HCT116 (cell line): ENCODE measurements around the gene TIMM13. TPM values are rescaled to one million over a fixed set of nuclear protein-coding genes. Genes with fewer than 3 reads are reported as not detected.

Experiments
- ATAC-seq: fragments of 200-7000 bp; cut with Tn5 transposase; 2 replicates; pipeline ENCODE4 v1.9.1; 2020; ENCODE audit warnings: mild to moderate bottlenecking, moderate library complexity
- BruUV-seq: library from RNA; stranded (reverse); fragments of 400-500 nt; replicated peaks from 2 replicates; lab custom pipeline; 2021; lab: Mats Ljungman, UMichigan
- CTCF ChIA-PET: fragments of 300-600 bp; sonication (Branson Sonifier 250); formaldehyde crosslinking; loops from one replicate; lab custom pipeline; 2021; ENCODE audit warnings: antibody characterized with exemption; lab: Charles Lee
- POLR2A ChIA-PET: fragments of 300-600, 350-600 bp; sonication (Branson Sonifier 250); formaldehyde crosslinking; loops from one replicate; lab custom pipeline; 2021; ENCODE audit warnings: antibody characterized with exemption; lab: Charles Lee
- RAD21 ChIA-PET, 2 experiments: fragments of 300-600 bp; sonication (Branson Sonifier 250); formaldehyde crosslinking; loops; one replicate each; lab custom pipeline; 2023; ENCODE audit warnings: low total read pairs in 2 of 2; ENCODE audit not compliant: uncharacterized antibody in 2 of 2, unreplicated experiment in 2 of 2, low non-redundant PET in 1 of 2; lab: Charles Lee
- DNase-seq: peaks from one replicate; pipeline ENCODE4 v3.0.0-alpha.2; 2010; ENCODE audit warnings: low read depth, low spot score
- H2AFZ ChIP-seq: fragments of 200-600 bp; shearing (Covaris generic), sonication (generic); 2 replicates; pipeline ENCODE4 v1.6.1; 2017; ENCODE audit warnings: low read depth, mixed run types, mixed read lengths, antibody characterized with exemption, low read length; ENCODE audit not compliant: poor library complexity, severe bottlenecking
- H3K27ac ChIP-seq: 2 replicates; pipeline ENCODE4 v1.5.1; 2012; ENCODE audit warnings: low read depth, low read length
- H3K27me3 ChIP-seq: fragments of 200-600 bp; sonication (generic); 2 replicates; pipeline ENCODE4 v1.6.1; 2016; ENCODE audit warnings: mixed run types, low read length, mixed read lengths; ENCODE audit not compliant: insufficient read depth
- H3K36me3 ChIP-seq, 2 experiments: fragments of 200-500 bp in 1 of 2; fragments of 200-600 bp in 1 of 2; sonication (Bioruptor generic) in 1 of 2; sonication (generic) in 1 of 2; 2 replicates each; pipeline versions ENCODE4 v1.5.1 to v1.6.1; 2014 to 2016; ENCODE audit warnings: low read length in 2 of 2, inconsistent platforms in 1 of 2, mixed read lengths in 1 of 2, mixed run types in 1 of 2; ENCODE audit not compliant: insufficient read depth in 2 of 2, control insufficient read depth in 1 of 2
- H3K4me1 ChIP-seq, 2 experiments: fragments of 200-600 bp in 1 of 2; sonication (generic) in 1 of 2; 2 replicates each; pipeline versions ENCODE4 v1.5.1 to v1.6.1; 2012 to 2017; ENCODE audit warnings: low read length in 2 of 2, inconsistent platforms in 1 of 2, mild to moderate bottlenecking in 1 of 2, mixed read lengths in 1 of 2, mixed run types in 1 of 2, moderate library complexity in 1 of 2; ENCODE audit not compliant: insufficient read depth in 2 of 2, control insufficient read depth in 1 of 2
- H3K4me2 ChIP-seq: fragments of 200-600 bp; sonication (generic); 2 replicates; pipeline ENCODE4 v1.6.1; 2017; ENCODE audit warnings: mixed run types, low read length, mixed read lengths
- H3K4me3 ChIP-seq, 2 experiments: fragments of 200-600 bp in 1 of 2; sonication (generic) in 1 of 2; replicated peaks in 1 of 2; 2 replicates each; pipeline ENCODE4 v1.5.1; 2011 to 2016; ENCODE audit warnings: low read length in 2 of 2, control low read depth in 1 of 2, low read depth in 1 of 2, mild to moderate bottlenecking in 1 of 2, mixed read lengths in 1 of 2, mixed run types in 1 of 2
- H3K79me2 ChIP-seq: fragments of 200-600 bp; sonication (generic); 2 replicates; pipeline ENCODE4 v1.6.1; 2017; ENCODE audit warnings: mild to moderate bottlenecking, mixed run types, low read length, moderate library complexity, mixed read lengths; ENCODE audit not compliant: insufficient read depth
- H3K9ac ChIP-seq: fragments of 200-600 bp; sonication (generic); 2 replicates; pipeline ENCODE4 v1.6.1; 2016; ENCODE audit warnings: low read length, mixed read lengths
- H3K9me2 ChIP-seq: fragments of 200-600 bp; sonication (generic), shearing (Covaris generic); 2 replicates; pipeline ENCODE4 v1.6.1; 2017; ENCODE audit warnings: mixed run types, mild to moderate bottlenecking, moderate library complexity; ENCODE audit not compliant: insufficient read depth
- H3K9me3 ChIP-seq, 2 experiments: fragments of 200-500 bp in 1 of 2; fragments of 200-600 bp in 1 of 2; sonication (Bioruptor generic) in 1 of 2; sonication (generic) in 1 of 2; 2 replicates each; pipeline ENCODE4 v1.6.1; 2014 to 2017; ENCODE audit warnings: low read length in 2 of 2, mixed read lengths in 2 of 2, inconsistent platforms in 1 of 2, low read depth in 1 of 2, mild to moderate bottlenecking in 1 of 2, mixed run types in 1 of 2, moderate library complexity in 1 of 2; ENCODE audit not compliant: control insufficient read depth in 1 of 2, insufficient read depth in 1 of 2
- H4K20me1 ChIP-seq: fragments of 200-600 bp; sonication (generic), shearing (Covaris generic); 2 replicates; pipeline ENCODE4 v1.6.1; 2017; ENCODE audit warnings: mixed run types, mild to moderate bottlenecking, moderate library complexity; ENCODE audit not compliant: insufficient read depth
- CBX3 ChIP-seq: IDR thresholded peaks from 2 replicates; pipeline ENCODE4 v1.6.1; 2012; ENCODE audit warnings: low read depth
- CEBPB ChIP-seq: IDR thresholded peaks from 2 replicates; pipeline ENCODE4 v1.6.1; 2012; ENCODE audit warnings: low read depth
- EZH2 ChIP-seq: fragments of 200-600 bp; sonication (generic); IDR thresholded peaks from 2 replicates; pipeline ENCODE4 v1.6.1; 2017; ENCODE audit warnings: antibody characterized with exemption, mixed run types
- EZH2phosphoT487 ChIP-seq: fragments of 200-600 bp; IDR thresholded peaks from 2 replicates; pipeline ENCODE4 v1.6.1; 2018; ENCODE audit warnings: antibody characterized with exemption, borderline replicate concordance
- FOSL1 ChIP-seq: IDR thresholded peaks from 2 replicates; pipeline ENCODE4 v1.6.1; 2012; ENCODE audit warnings: low read depth
- JUND ChIP-seq: IDR thresholded peaks from 2 replicates; pipeline ENCODE4 v1.6.1; 2012
- MAX ChIP-seq: IDR thresholded peaks from 2 replicates; pipeline ENCODE4 v1.6.1; 2012
- POLR2AphosphoS5 ChIP-seq: IDR thresholded peaks from 2 replicates; pipeline ENCODE4 v1.6.1; 2011; ENCODE audit warnings: mild to moderate bottlenecking, low read depth, low read length, moderate library complexity
- RAD21 ChIP-seq: IDR thresholded peaks from 2 replicates; pipeline ENCODE4 v1.6.1; 2012; ENCODE audit warnings: low read depth, mild to moderate bottlenecking
- REST ChIP-seq: IDR thresholded peaks from 2 replicates; pipeline ENCODE4 v1.6.1; 2012; ENCODE audit warnings: low read depth
- SIN3A ChIP-seq: IDR thresholded peaks from 2 replicates; pipeline ENCODE4 v1.6.1; 2012; ENCODE audit warnings: low read depth
- SP1 ChIP-seq: IDR thresholded peaks from 2 replicates; pipeline ENCODE4 v1.6.1; 2012; ENCODE audit warnings: low read depth
- SRF ChIP-seq: IDR thresholded peaks from 2 replicates; pipeline ENCODE4 v1.6.1; 2012; ENCODE audit warnings: low read depth
- YY1 ChIP-seq: IDR thresholded peaks from 2 replicates; pipeline ENCODE4 v1.6.1; 2011; ENCODE audit warnings: low read length, low read depth, moderate library complexity, mild to moderate bottlenecking; ENCODE audit not compliant: insufficient replicate concordance; ENCODE audit errors: extremely low read depth
- ZNF274 ChIP-seq: fragments of 200-500 bp; sonication (Bioruptor generic); IDR thresholded peaks from 2 replicates; pipeline ENCODE4 v1.6.1; 2014; ENCODE audit warnings: mild to moderate bottlenecking, low read depth, low read length, inconsistent platforms
- intact Hi-C: fragments of 100-400 bp; cut with micrococcal nuclease; formaldehyde crosslinking; loops from 2 replicates; pipeline ENCODE4 v1.10.0; 2022
- total RNA-seq: library from RNA; stranded (reverse); gene quantifications from one replicate; pipeline ENCODE4 v1.2.1, GENCODE V29; 2021; ENCODE audit not compliant: unreplicated experiment
- TF ChIP-seq, protein P1 (sequence below): IDR thresholded peaks from 2 replicates; pipeline ENCODE4 v1.6.1; 2011; ENCODE audit warnings: mild to moderate bottlenecking, low read length, moderate library complexity; ENCODE audit not compliant: insufficient replicate concordance; ENCODE audit errors: extremely low read depth

Gene TIMM13
- total RNA-seq, 1 experiment from 2014 or later: 151 TPM

DNA sequence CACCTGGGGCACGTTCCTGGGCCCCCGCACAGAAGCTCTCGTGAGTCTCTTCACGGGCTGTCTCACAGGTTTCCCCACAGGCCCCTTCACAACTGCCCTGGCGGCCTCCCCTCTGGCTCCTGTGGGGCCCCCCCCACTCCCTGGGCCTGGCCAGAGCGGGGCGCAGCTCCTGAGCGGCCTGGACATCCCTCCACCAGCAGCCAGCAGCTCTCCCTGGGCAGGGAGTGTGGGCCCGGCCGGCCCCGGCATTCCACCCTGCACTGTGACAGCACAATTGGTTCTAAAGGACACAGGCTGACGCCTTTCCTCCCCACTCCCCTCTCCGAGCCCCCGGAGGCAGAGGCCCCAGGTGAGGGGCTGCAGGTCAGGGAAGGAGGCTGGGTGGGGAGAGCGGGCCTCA lies 9.5 kb upstream of the TIMM13 start:
- ChIA-PET POLR2A (no interaction called here), CTCF (no interaction called here), RAD21 (no interaction called here)
- Histone ChIP-seq H3K4me2 (no peak overlapping the region), H3K36me3 (peaks cover 32 to 44% of the 10 kb centered on the region in 2 experiments), H3K27ac (no peak overlapping the region), H3K9me3 (no peaks in the 10 kb centered on the region), H4K20me1 (no peaks in the 10 kb centered on the region), H2AFZ (no peak overlapping the region), H3K9ac (no peak overlapping the region), H3K27me3 (no peaks in the 10 kb centered on the region), H3K9me2 (no peaks in the 10 kb centered on the region), H3K79me2 (peaks cover 60% of the 10 kb centered on the region), H3K4me3 (no peak overlapping the region), H3K4me1 (no peaks in the 10 kb centered on the region)
- TF ChIP-seq CEBPB: no peak
- no peak for TF ChIP-seq SRF
- no peak for TF ChIP-seq POLR2AphosphoS5
- no peak for TF ChIP-seq SIN3A
- no peak for TF ChIP-seq CBX3
- no peak for TF ChIP-seq SP1
- no peak for TF ChIP-seq EZH2
- no peak for TF ChIP-seq FOSL1
- TF ChIP-seq MAX: no peak
- TF ChIP-seq ZNF274: no peak
- TF ChIP-seq RAD21: no peak
- TF ChIP-seq JUND: no peak
- no peak for TF ChIP-seq YY1
- no peak for TF ChIP-seq EZH2phosphoT487
- TF ChIP-seq, protein P1, sequence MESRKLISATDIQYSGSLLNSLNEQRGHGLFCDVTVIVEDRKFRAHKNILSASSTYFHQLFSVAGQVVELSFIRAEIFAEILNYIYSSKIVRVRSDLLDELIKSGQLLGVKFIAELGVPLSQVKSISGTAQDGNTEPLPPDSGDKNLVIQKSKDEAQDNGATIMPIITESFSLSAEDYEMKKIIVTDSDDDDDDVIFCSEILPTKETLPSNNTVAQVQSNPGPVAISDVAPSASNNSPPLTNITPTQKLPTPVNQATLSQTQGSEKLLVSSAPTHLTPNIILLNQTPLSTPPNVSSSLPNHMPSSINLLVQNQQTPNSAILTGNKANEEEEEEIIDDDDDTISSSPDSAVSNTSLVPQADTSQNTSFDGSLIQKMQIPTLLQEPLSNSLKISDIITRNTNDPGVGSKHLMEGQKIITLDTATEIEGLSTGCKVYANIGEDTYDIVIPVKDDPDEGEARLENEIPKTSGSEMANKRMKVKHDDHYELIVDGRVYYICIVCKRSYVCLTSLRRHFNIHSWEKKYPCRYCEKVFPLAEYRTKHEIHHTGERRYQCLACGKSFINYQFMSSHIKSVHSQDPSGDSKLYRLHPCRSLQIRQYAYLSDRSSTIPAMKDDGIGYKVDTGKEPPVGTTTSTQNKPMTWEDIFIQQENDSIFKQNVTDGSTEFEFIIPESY: no peak
- no peak for TF ChIP-seq REST
- BruUV-seq: no TSS peak
- intact Hi-C loops: no loop called here
- ATAC-seq (no peak), DNase-seq (no peak)
